IMR-90 (cell line): ENCODE data around the gene CEACAM21. TPM values are rescaled to one million over a fixed set of nuclear protein-coding genes. Genes with fewer than 3 reads are reported as not detected.

Experiments
- ATAC-seq: fragments of 200-7000 bp; cut with Tn5 transposase; 2 replicates; pipeline ENCODE4 v1.9.1; 2020; ENCODE audit warnings: low read depth, mild to moderate bottlenecking, moderate library complexity
- BruUV-seq: library from RNA; stranded (reverse); fragments of 400-500 nt; replicated peaks from 2 replicates; lab custom pipeline; 2021; lab: Mats Ljungman, UMichigan
- CTCF ChIA-PET: fragments of 300-600 bp; formaldehyde crosslinking; extraction: SDS; loops from one replicate; lab custom pipeline; 2021; ENCODE audit warnings: antibody characterized with exemption; lab: Yijun Ruan, JAX
- POLR2A ChIA-PET: fragments of 300-600 bp; sonication (Branson Sonifier 250); formaldehyde crosslinking; loops from one replicate; lab custom pipeline; 2022; ENCODE audit warnings: antibody characterized with exemption; ENCODE audit not compliant: unreplicated experiment; lab: Charles Lee
- DNase-seq: peaks from one replicate; pipeline ENCODE4 v3.0.0; 2013
- H2AFZ ChIP-seq: replicated peaks from 2 replicates; pipeline ENCODE3; 2013; ENCODE audit warnings: low read length, mild to moderate bottlenecking; ENCODE audit not compliant: poor library complexity
- H2AK5ac ChIP-seq: 2 replicates; pipeline ENCODE4 v1.6.1; 2013; ENCODE audit warnings: low read depth, low read length, inconsistent platforms
- H2AK9ac ChIP-seq: replicated peaks from 2 replicates; pipeline ENCODE3; 2013; ENCODE audit warnings: mild to moderate bottlenecking, low read depth, low read length, moderate library complexity; ENCODE audit not compliant: poor library complexity
- H2BK120ac ChIP-seq: 2 replicates; pipeline ENCODE4 v1.6.1; 2013; ENCODE audit warnings: low read depth, low read length, inconsistent platforms
- H2BK15ac ChIP-seq: 3 replicates; pipeline ENCODE4 v1.6.1; 2013; ENCODE audit warnings: low read depth, low read length, inconsistent platforms
- H2BK20ac ChIP-seq: 2 replicates; pipeline ENCODE4 v1.6.1; 2013; ENCODE audit warnings: low read depth, mild to moderate bottlenecking, inconsistent platforms, low read length, moderate library complexity
- H2BK5ac ChIP-seq: 2 replicates; pipeline ENCODE4 v1.6.1; 2013; ENCODE audit warnings: mild to moderate bottlenecking, low read depth, low read length, inconsistent platforms; ENCODE audit not compliant: poor library complexity, severe bottlenecking
- H3K14ac ChIP-seq: replicated peaks from 2 replicates; pipeline ENCODE4 v1.6.1; 2013; ENCODE audit warnings: low read depth, low read length, inconsistent platforms
- H3K18ac ChIP-seq: 2 replicates; pipeline ENCODE4 v1.6.1; 2013; ENCODE audit warnings: low read depth, low read length, control low read depth
- H3K23ac ChIP-seq: 2 replicates; pipeline ENCODE4 v1.6.1; 2013; ENCODE audit warnings: low read depth, low read length, inconsistent platforms
- H3K27ac ChIP-seq: 2 replicates; pipeline ENCODE4 v1.5.1; 2013; ENCODE audit warnings: mild to moderate bottlenecking, control low read depth, low read length; ENCODE audit not compliant: insufficient read depth
- H3K27me3 ChIP-seq: 2 replicates; pipeline ENCODE4 v1.6.1; 2013; ENCODE audit warnings: low read length; ENCODE audit not compliant: control insufficient read depth, insufficient read depth
- H3K36me3 ChIP-seq: 2 replicates; pipeline ENCODE4 v1.6.1; 2013; ENCODE audit warnings: low read length, mixed read lengths; ENCODE audit not compliant: control insufficient read depth, insufficient read depth
- H3K4ac ChIP-seq: 2 replicates; pipeline ENCODE4 v1.6.1; 2013; ENCODE audit warnings: low read depth, low read length, inconsistent platforms
- H3K4me1 ChIP-seq: 2 replicates; pipeline ENCODE4 v1.6.1; 2013; ENCODE audit warnings: low read length, mixed read lengths; ENCODE audit not compliant: control insufficient read depth, insufficient read depth
- H3K4me2 ChIP-seq: 2 replicates; pipeline ENCODE4 v1.6.1; 2013; ENCODE audit warnings: low read depth, mild to moderate bottlenecking, control low read depth, low read length, moderate library complexity
- H3K4me3 ChIP-seq: 2 replicates; pipeline ENCODE4 v1.5.1; 2013; ENCODE audit warnings: low read depth, mild to moderate bottlenecking, control low read depth, low read length, moderate library complexity; ENCODE audit not compliant: insufficient read depth
- H3K56ac ChIP-seq: 2 replicates; pipeline ENCODE4 v1.6.1; 2013; ENCODE audit warnings: low read length, inconsistent platforms; ENCODE audit not compliant: insufficient read depth; ENCODE audit errors: extremely low read depth
- H3K79me1 ChIP-seq, 2 experiments: 2 replicates each; pipeline ENCODE4 v1.6.1; 2013; ENCODE audit warnings: low read length in 2 of 2, inconsistent platforms in 1 of 2, low read depth in 1 of 2
- H3K9ac ChIP-seq: 2 replicates; pipeline ENCODE4 v1.6.1; 2013; ENCODE audit warnings: low read depth, low read length, control low read depth
- H3K9me1 ChIP-seq: 2 replicates; pipeline ENCODE4 v1.6.1; 2013; ENCODE audit warnings: low read length, inconsistent platforms; ENCODE audit not compliant: insufficient read depth
- H3K9me3 ChIP-seq: 2 replicates; pipeline ENCODE4 v1.6.1; 2013; ENCODE audit warnings: low read length; ENCODE audit not compliant: control insufficient read depth, insufficient read depth
- H4K20me1 ChIP-seq: 2 replicates; pipeline ENCODE4 v1.6.1; 2013; ENCODE audit warnings: low read length, inconsistent platforms; ENCODE audit not compliant: insufficient read depth
- H4K5ac ChIP-seq: 2 replicates; pipeline ENCODE4 v1.6.1; 2013; ENCODE audit warnings: mild to moderate bottlenecking, low read depth, low read length, control low read depth
- H4K8ac ChIP-seq, 2 experiments: 2 replicates each; pipeline ENCODE4 v1.6.1; 2013; ENCODE audit warnings: low read depth in 2 of 2, low read length in 2 of 2, control low read depth in 1 of 2, inconsistent platforms in 1 of 2
- H4K91ac ChIP-seq: 2 replicates; pipeline ENCODE4 v1.6.1; 2013; ENCODE audit warnings: low read depth, low read length, inconsistent platforms; ENCODE audit not compliant: insufficient read depth
- NFE2L2 ChIP-seq: fragments of 150-350 bp; IDR thresholded peaks from 2 replicates; pipeline ENCODE4 v1.6.1; 2016; ENCODE audit warnings: low read depth, mild to moderate bottlenecking, low read length
- whole genome bisulfite sequencing, 2 experiments: methylation state at CpG; one replicate each; pipeline versions ENCODE4 v1.1.5 to v1.1.7; 2013; ENCODE audit warnings: missing lambda C conversion rate in 2 of 2; ENCODE audit not compliant: insufficient read length in 1 of 2; ENCODE audit errors: extremely low coverage in 2 of 2; 5-methylcytosine and 5-hydroxymethylcytosine counted together
- dilution Hi-C: fragments of 300-500 bp; cut with HindIII; formaldehyde crosslinking; loops from one replicate; pipeline ENCODE4 v1.14.3; 2018; ENCODE audit warnings: low sequenced_read_pairs; ENCODE audit not compliant: unreplicated experiment
- in situ Hi-C: fragments of 300-500 bp; cut with MboI; formaldehyde crosslinking; loops from 3 replicates; pipeline ENCODE4 v1.14.3; 2019; ENCODE audit warnings: low sequenced_read_pairs, inconsistent platforms, mixed read lengths
- intact Hi-C: fragments of 100-400 bp; cut with micrococcal nuclease; formaldehyde crosslinking; loops from 2 replicates; pipeline ENCODE4 v1.10.0; 2022
- polyA plus RNA-seq, 3 experiments: library from polyadenylated mRNA; depleted of rRNA; stranded (reverse); fragments of >200 nt; gene quantifications; 2 replicates each; pipeline ENCODE4 v1.2.3, GENCODE V29; 2012; ENCODE audit warnings: low replicate concordance in 1 of 3
- total RNA-seq: library from RNA; depleted of rRNA; stranded (reverse); fragments of >200 nt; gene quantifications from 2 replicates; pipeline ENCODE4 v1.2.3, GENCODE V29; 2012

The CEACAM21 gene
- total and polyA plus RNA-seq, 2 of the 4 experiments (the other 2 are of a cell fraction) = not detected

DNA sequence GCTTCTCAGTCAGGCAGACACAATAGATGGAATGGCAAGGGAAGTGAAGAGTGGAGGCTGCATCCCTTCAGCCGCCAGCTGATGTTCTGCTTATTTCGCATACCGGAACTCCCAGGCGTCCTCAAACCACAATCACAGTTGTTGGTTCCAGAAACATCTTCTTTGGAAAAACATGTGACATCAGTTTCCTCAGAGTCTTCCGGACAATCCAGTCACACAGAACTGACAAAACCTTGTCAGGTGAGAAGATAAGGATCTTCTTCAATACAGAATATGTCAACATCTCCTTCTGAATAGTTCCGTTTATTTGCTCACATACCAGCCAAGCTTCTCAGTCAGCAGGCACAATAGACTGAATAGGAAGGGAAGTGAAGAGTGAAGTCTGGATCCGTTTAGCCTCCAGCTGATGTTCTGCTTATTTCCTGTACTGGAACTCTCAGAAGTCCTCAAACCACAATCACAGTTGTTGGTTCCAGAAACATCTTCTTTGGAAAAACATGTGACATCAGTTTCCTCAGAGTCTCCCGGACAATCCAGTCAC lies 45.1 kb upstream of the CEACAM21 start:
- no TSS peak for BruUV-seq
- Histone ChIP-seq H3K36me3 (no peaks in the 10 kb centered on the region), H2BK20ac (no peak overlapping the region), H3K56ac (no peak overlapping the region), H3K4ac (no peak overlapping the region), H3K79me1 (no peaks in the 10 kb centered on the region), H3K4me3 (no peak overlapping the region), H3K23ac (no peak overlapping the region), H2BK15ac (no peak overlapping the region), H3K9ac (no peak overlapping the region), H2BK120ac (no peak overlapping the region), H2BK5ac (no peak overlapping the region), H3K14ac (no peak overlapping the region), H3K18ac (no peak overlapping the region), H3K9me3 (peaks cover 3% of the 10 kb centered on the region; the same call in 1 of the 2 replicates), H2AK9ac (no peak overlapping the region), H3K9me1 (no peaks in the 10 kb centered on the region), H4K8ac (no peak overlapping the region), H2AFZ (no peak overlapping the region), H2AK5ac (no peak overlapping the region), H4K91ac (no peak overlapping the region), H4K5ac (no peak overlapping the region), H3K27me3 (peaks cover 4% of the 10 kb centered on the region), H3K4me1 (no peaks in the 10 kb centered on the region), H3K4me2 (no peak overlapping the region), H3K27ac (no peak overlapping the region), H4K20me1 (no peaks in the 10 kb centered on the region)
- CTCF ChIA-PET = no interaction called here
- no CpG with 5 or more reads among the region's 8 CpGs for WGBS, 2 experiments
- POLR2A ChIA-PET = no interaction called here
- no peak for DNase-seq
- dilution Hi-C loops = no loop called here
- intact Hi-C loops = no loop called here
- in situ Hi-C loops = no loop called here
- TF ChIP-seq NFE2L2 = no peak
- no peak for ATAC-seq
